H1 (cell line): ENCODE data around the gene CDC14C.

Experiments
- CTCF ChIP-seq, 3 experiments: IDR thresholded peaks; 1 replicate in 2 of 3; 2 replicates in 1 of 3; pipeline versions ENCODE4 v1.5.1 to v1.6.1; 2011; ENCODE audit warnings: low read length in 3 of 3, mild to moderate bottlenecking in 3 of 3, inconsistent platforms in 2 of 3, low read depth in 1 of 3, moderate library complexity in 1 of 3; ENCODE audit not compliant: insufficient read depth in 1 of 3; ENCODE audit errors: control extremely low read depth in 1 of 3
- EZH2 ChIP-seq: fragments of 200-600 bp; sonication (generic); IDR thresholded peaks from 2 replicates; pipeline ENCODE4 v1.7.1; 2012; ENCODE audit warnings: low read depth, mild to moderate bottlenecking, moderate library complexity, low read length, inconsistent platforms; ENCODE audit not compliant: severe bottlenecking
- GTF2F1 ChIP-seq: IDR thresholded peaks from 2 replicates; pipeline ENCODE4 v1.6.1; 2012; ENCODE audit warnings: low read depth, low read length, improper control_type of control experiment, borderline replicate concordance
- HDAC6 ChIP-seq: IDR thresholded peaks from one replicate; pipeline ENCODE4 v1.7.1; 2012; ENCODE audit warnings: low read depth, mild to moderate bottlenecking, inconsistent platforms, low read length, moderate library complexity
- SIN3A ChIP-seq, 2 experiments: IDR thresholded peaks in 1 of 2; conservative IDR thresholded peaks in 1 of 2; 2 replicates each; pipeline ENCODE4 v1.6.1; 2011 to 2012; ENCODE audit warnings: low read length in 2 of 2, improper control_type of control experiment in 1 of 2, low read depth in 1 of 2, mild to moderate bottlenecking in 1 of 2

- TF ChIP-seq GTF2F1 = no peak
- TF ChIP-seq CTCF (IDR thresholded peaks at IDR 0.05; ENCODE audit: control extremely low read depth in 1 of 3, insufficient read depth in 1 of 3, low read depth in 1 of 3, low read length in 3 of 3) = no peak
- no peak for TF ChIP-seq HDAC6
- TF ChIP-seq SIN3A (conservative IDR thresholded peaks at IDR 0.05 in 1 of 2, IDR thresholded peaks at IDR 0.05 in 1 of 2; ENCODE audit: low read depth in 1 of 2, low read length in 2 of 2) = no peak
- no peak for TF ChIP-seq EZH2
Measured at GRCh38 chr7:48976850-48977249, 52.5 kb downstream of the CDC14C start.
